ENCODE measurements around the gene GPC6.

GPC6 gene

DNA sequence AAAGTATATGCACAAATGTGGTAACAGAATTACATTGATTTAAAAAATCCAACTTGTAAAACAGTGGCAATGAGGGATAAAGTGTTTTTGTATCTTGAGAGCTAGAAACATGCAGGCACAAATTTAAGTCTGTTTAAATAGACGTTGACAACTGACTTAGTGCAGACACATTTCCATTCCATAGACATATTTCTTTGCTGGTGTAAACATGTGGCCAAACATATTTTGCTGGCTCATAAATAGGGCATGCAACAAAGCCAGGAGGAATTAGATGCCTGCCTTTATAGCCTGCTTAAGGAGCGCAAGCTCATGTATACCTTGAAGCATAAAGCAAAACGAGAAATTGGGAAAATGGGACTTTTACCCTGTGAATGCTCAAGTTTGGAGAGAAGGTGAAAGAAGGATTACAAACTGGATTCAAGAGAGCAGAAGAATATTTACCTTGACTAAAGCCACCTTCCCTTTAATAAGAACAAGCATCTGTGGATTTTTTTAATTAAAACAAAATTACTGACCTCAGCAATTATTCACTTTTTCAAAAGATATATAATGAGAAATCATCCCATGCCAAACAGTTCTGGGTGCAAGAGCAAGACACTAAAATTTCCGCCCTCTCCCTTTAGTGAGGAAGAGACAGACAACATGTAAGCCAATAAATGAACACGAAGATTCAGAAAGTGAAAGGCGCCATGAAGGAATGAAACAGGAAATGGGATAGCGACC, 1181.9 kb downstream of the GPC6 start:
- DNase-seq = no peak

DNA sequence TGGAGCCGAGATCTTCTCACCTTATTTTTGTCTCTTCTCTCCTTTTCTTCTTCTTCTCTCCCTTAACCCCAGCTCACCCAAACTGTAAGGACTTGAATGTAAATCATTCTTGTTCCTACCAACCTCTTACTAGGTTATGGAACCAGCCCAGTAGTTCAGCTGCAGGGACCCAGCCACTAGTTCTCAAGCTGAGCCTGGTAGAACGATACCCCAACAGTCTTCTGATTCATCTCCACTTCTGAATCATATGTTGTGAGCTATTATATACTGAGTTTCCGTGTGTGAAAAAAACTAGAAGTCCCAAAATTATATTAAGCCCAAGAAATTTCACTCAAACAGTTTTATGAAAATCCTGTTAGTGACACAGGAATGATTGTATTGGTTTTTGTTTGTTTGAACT, 1185.1 kb downstream of the GPC6 start:
- DNase-seq = no peak

DNA sequence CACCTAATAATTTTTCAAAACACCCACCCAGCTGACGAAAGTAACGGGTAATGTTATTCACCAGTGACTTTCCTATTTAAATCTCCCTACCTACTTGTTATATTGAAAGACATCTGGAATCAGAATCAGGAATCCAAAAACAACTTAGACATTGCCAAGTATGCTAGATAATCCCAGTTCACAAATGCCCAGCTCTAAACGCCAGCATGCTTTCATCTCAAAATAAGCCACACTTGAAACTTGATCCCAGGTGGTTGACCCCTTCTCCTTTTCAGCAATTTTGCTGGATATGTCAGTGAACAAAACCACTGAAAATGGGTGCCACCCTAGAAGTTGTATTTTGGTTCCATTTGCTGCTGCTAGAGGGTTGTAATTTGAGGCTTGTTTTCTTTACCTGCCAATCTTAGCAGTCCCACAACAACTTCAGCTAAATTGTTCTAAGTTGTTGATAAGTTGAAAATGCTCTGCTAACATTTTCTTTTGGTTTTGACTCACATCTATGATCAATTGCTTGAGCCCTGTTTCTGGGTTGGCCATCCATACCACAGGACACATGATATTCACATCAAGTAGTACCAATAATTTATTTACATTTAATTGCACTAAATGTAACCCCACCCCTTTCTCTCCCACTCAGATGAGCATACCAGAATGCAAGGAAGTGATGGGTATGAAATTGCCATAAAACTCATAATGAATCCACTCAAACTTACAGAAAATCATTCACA, 1186.4 kb downstream of the GPC6 start:
- no peak for DNase-seq

DNA sequence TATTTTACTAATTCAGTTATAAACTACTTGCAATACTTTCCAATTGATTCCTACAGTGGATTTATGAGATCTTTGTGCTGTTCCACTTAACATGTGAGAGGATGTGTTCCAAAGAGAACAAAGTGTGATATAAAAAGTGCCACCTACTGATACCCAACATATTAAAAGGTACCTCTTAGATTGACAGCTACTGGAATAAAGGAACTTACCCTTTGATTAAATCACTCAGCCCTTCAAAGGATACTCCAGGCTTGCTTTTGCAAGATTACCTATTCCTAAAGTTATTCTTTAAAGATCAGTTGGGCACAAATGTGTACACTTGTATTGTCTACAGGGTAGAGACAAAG, 1187.0 kb downstream of the GPC6 start:
- DNase-seq = no peak

DNA sequence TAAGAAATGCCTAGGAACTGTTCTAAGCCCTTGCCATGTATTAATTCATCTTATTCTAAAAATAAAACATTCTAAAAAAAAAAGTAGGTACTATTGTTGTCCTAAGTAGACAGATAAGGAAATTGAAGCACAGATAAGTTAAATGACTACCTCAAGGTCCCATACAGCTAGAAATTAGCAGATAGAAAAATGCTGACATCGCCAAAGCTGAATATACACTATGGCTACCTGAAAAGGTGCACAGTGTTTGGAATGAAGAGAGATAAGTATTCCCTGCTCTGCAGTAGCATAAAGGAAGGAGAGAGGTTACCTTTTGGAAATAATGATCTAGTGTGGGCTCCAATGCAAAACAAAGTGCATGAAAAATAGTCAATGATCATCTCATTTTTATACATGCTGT, 1187.5 kb downstream of the GPC6 start:
- no peak for DNase-seq

DNA sequence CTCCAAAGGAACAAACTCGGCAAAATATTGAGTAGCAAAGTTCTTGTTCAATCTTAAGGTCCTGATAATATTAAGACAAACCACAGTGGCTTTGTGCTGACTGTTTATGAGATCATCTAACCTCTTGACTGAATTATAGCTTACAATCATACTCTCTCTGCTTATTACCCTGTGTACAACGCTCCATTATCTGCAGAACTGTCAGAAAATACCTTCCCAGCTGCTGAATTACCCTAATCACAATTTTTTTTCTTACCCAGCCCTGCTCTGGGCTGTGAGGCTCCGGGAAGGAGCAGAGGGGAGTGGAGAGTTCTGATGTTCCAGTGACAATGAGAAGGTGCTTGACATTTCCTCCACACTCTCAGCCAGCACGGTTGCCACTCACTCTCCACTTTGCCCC, 1188.1 kb downstream of the GPC6 start:
- peak; percentile 54 for DNase-seq

DNA sequence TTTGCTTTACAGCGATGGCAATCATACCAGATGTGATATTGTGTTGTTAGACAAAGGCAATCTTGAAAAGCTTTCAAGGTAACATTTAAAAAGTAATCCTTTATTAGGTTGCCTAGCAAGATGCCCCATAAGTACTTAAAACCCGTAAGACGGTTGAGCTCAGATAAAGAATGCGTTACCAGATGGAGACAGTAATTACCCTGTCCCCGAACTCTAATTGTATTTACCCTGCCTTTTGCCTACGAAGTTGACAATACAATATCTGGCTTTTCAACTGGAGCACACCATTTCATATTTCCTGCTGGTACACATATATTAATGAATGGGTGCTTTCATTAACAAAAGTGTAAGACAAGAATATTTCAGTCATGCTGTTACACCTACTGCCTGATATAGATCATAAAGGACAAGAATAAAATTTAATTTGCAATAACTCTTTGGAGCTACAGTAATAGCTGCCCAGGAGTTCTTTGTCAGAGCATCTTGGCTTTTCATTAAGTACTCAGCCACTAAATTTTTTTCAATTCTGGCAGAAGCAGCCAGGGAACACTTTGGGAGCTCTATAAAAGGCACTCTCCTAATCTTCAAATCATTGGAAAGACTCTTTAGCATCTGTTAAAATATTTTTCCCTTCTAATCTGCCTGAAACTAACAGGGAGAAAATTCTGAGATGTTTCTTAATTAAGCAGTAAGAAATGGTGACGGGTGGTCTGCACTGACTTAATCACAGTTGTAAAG, 1189.1 kb downstream of the GPC6 start:
- DNase-seq = peak; percentile 82

DNA sequence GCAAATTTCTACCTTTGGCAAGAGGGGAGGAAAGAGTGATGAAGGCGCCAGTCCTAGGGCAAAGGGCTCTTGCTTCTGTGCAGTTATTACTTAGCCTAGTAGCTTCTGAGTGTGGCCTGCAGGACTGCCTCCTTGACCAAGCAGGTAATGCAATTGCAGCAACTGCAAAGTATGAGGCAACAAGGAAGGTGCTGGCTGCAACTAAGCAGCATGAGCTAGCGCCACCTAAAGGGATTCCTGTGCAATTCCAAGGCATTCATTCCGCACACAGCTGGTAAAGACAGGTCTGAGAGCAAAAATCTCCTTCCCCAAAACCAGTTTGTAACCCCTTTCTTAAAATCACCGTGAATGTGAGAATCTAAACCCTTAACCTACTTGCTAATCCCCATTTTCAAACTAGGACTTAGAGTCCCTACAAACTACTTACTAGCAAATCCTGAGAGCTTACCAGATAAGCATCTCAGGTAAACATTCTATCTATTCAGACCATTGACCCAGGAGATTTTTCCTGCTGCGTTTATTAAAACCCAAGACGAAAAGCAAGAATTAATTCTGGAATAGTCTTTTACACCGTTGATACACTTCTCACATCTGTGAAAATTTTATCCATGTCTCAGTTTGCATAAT, 1190.0 kb downstream of the GPC6 start:
- no peak for DNase-seq

DNA sequence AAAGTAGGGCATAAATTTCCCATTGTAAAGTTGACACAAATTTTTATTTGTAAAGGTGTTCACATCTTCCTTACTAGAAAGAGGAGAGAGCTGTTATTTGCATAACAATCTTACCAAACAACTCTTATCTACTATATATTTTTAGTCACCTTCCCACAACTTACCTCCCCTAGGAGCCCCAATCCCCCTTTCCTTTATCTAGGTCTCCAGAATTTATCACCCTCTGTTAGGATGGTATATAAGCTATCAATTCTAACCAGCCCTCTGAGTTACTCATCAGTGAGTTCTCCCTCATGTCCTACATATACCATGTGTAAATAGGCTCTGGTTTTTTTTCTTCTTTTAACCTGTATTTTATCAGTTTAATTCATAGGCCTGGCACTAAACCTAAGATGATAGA, 1190.7 kb downstream of the GPC6 start:
- no peak for DNase-seq

DNA sequence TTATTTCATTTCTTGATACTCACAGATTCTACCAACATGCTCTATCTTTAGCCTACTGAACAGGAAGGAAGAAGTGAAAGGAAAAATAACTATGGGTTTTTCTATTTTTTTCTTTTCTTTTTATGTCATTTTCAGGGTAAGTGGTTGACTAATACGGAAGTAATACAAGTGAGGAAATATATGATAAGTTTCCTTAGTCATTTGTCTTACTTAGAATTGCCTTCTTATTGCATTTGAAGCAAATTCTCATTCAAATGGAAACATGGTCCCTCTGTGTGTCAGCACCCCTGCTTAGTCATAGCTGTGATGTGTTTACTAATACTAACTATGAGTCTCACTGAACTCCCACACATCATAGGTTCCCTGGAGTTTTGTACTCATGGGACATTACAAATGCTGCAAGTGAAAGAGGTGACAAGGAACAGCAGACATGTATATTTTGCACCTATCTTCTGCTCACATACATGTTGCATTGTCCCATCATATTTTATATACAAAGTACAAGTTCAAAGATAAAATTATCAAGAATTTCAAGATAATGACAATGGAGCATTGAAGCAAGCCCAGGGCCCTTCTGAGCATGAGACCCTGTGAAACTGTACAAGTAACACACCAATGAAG, 1192.8 kb downstream of the GPC6 start:
- DNase-seq = no peak

DNA sequence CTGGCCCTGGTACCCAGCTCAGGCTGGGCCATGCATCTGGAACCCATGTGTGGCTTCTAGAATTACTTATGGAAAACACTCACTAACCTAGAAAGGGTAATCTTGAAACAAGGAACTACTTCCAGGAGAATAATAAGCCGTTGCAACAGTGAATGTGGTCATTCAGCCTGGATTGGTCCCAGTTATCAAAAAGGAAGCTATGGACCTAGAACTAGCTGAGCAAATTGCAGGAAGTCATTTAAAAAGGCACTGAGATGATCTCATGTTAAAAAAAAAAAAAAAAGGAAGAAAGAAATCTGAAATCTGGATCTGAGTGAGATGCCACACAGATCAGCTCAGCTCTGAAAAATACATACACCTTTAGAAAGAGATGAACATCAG, 1193.3 kb downstream of the GPC6 start:
- DNase-seq = no peak

DNA sequence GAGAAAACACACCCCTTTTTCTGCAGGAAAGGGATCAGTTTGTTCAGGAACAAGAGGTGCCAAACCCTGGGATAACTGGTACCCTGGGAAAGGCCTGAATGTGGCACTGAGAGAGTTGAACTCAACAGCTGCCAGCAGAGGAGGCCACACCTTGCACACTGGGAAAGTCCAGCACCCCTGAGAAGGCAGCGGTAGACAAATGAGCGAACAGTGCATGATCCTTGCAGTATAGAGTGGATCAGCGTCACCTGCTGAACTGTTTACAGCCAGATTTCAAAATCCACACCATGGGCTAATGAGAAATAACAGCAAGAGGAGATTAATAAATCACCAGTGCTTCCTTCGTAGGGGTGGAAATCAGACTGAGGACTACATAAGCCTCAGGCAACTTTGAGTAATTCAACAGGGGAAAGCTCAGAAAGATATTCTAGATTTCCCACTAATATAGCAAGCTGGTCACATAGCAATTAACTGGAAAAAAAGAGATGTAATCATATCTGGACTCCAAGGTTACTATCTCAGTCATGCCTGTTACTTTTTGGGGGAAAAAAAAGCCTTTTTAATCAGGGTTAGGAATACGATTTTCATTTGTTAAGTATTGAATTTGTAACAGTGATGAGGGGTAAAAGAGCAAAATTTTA, 1200.8 kb downstream of the GPC6 start:
- no peak for DNase-seq

DNA sequence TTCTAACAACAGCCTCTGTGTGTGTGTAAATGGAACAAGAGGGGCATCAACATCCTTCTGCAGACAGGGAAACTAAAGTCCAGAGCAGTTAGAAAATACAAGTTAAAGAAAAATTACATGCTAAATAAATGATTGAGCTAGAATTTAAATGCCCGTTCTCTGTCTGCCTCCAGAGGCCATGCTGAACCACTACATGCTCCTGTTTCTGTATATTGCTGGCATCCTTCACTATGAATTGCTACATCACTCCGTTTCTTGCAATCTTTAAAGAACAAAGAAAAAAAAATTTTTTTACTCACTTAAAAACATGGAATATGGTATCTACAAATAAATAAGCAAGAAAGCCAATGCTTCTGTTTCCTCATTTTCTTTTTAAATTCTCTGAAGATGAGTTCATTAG, 1205.0 kb downstream of the GPC6 start:
- no peak for DNase-seq

DNA sequence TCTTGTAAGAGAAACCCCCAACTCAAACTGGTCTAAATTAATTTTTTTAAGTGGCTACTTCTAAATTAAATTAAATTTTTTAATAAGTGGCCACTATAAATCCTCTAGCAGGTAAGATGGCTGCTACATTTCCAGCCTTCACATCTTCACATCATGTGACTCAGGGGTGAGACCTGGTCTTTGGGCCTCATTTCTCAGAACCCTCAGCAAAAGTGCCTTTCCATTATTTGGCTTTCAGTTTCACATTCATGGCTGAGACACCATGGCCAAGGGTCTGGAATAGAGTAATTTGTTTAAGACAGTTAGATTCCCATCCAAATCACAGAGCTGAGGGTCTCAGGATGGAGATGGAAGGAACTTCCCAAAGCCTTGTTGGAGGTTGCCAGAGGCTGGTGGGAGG, 1205.4 kb downstream of the GPC6 start:
- DNase-seq = no peak

DNA sequence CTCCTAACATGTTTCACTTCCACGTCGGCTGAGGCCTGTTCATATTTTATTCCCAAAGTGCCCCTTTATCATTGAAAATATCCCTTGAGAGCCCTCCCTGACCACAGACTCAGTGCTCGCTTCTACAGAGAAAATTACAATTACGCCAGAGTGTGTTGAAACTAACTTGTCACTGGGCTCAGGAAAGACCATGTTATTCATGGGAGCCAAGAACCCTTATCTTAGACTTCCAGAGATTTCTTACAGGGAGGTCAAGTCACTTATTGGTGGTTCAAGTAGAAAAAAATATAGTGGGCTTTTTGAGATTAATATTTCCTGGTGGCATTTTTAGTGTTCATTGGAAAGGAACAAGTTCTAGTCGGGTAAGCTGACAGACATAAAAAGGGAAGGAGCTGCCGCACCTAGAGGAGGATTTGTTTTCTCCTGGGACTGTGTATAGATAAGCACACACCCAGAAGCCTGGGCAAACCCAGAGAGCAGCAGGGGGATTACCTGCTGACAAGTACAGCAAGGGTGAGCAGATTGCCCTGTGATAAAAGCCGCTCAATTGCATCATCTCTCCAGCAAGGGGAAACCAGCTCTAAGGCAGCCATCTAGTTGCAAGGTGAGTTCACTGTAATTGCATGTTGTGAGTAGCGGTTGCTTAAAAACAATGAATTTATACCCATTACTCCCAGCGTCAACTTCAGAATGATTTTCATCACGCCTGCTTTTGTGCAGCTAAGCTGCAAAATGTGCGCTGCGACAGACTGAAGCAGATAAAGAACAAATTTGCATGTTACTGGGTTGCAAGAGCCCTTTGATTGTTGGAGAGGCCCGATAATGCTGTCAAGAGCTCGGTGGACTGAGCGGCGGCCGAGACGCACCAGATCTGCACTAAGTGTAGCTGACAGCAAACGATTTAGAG, 1206.7 kb downstream of the GPC6 start:
- no peak for DNase-seq

DNA sequence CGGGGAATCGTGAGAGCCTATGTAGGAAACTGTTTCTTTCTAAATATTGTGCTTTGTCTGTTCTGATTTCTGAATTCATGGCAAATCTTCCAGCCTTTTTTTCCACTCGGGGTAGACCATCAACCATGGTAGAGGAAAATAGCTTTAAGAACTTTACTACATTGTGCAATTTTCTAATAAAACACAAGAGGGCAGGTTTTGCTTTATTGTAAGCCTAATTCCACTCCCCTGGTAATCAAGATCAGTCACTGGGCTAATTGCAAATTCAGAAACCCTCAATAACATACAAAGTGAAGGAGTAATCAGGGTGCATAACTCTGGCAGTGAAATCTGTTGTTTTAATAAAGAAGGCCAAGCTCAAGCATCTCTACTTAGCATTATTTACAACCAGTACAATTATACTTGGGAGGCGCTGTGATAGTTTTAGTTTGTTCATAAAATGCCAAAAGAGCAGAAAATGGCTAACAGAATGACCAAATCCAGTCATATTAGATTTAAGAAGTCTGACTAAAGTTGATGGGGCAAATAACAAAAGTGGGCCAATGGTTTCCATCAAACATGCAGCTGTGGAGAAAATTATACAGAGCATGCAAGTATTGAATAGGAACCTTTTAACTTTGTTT, 1209.1 kb downstream of the GPC6 start:
- DNase-seq = peak; percentile 36

DNA sequence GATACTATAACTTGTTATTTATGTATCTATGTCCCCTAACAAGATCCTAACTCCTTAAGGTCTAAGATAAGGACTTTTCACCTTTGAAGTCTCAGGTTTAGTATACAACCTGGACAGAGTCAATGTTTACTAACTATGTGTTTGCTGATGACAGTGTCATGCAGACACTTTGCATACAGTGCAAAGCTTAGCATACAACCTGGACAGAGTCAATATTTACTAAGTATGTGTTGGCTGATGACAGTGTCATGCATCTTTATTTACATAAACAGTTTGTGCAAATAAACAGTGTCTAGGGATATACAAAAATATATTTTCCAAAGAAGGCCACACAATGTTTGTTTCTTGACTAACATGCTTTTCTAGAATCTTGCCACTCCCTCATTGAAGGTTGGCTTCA, 1218.2 kb downstream of the GPC6 start:
- no peak for DNase-seq

DNA sequence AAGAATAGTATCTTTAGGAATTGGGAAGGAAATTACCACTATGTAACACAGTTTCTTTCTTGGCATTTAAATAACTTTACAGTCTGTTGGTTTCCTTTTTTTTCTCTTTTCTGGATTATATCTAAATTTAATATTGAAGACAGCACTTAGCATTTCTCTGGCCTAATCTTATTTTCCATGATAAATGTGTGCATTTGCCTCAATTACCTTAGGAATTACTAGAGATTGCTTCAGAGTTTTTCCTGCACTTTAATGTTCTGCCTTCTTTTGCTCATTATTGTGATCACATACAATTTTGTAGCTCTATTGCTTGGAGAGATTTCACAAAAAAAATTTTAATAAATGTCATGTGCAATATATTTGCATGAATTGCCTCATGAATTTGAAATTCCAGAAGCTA, 1227.7 kb downstream of the GPC6 start:
- no peak for DNase-seq

DNA sequence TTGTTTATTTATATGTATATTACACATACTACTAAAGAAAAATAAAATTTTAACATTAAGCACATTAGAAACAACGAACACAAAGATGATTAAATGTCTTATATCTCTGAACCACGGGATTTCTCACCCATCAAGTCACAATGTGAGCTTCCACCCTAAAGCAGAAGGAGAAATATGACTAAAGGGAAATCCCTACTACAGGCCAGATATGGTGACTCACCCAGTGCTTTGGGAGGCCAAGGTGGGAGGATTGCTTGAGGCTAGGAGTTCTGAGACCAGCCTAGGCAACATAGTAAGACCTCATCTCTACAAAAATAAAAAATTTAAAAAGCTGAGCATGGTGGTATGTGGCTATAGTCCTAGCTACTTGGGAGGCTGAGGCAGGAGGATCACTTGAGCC, 1228.3 kb downstream of the GPC6 start:
- no peak for DNase-seq

DNA sequence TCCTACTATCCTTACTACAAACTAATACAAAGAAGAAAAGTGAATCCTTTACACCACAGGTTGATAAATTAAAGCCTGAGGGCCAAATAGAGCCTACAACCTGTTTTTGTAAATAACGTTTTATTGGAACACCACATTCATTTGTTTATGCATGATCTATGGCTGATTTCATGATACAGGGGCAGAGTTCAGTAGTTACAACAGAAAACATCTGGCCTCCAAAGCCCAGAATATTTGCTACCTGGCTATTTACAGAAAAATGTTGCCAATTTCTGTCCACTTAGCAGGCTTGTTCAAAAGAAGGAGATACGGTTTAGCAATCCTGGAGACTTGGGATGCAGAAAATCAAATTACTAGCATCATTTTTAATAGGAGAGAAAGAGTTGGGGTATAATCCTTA, 1228.8 kb downstream of the GPC6 start:
- no peak for DNase-seq
